ENCODE data around the gene STK31.

GRCh38 chr7:23696916-23697441 lies 13.0 kb upstream of the STK31 start:
- no peak for TF ChIP-seq EZH2 (IDR thresholded peaks at IDR 0.05)
- TF ChIP-seq CTCF (IDR thresholded peaks at IDR 0.05), result peak; percentile 83

All from neural progenitor cell (in vitro differentiated cells).